D721Med (cell line): ENCODE data around the gene LHX6.

ENCODE experiments used
- DNase-seq: peaks from one replicate; pipeline ENCODE4 v3.0.0; 2011; ENCODE audit warnings: low spot score; ENCODE audit not compliant: insufficient read length
- FAIRE-seq: peaks from 2 replicates; lab custom pipeline; 2011; peaks lifted over from hg19 to GRCh38; lab: Jason Lieb, UNC
- TF ChIP-seq, protein P1 (sequence below): IDR thresholded peaks from 2 replicates; pipeline ENCODE4 v1.5.1; 2012; ENCODE audit warnings: mild to moderate bottlenecking, control low read depth; ENCODE audit not compliant: insufficient read depth; ENCODE audit errors: missing control alignments

LHX6 gene

DNA sequence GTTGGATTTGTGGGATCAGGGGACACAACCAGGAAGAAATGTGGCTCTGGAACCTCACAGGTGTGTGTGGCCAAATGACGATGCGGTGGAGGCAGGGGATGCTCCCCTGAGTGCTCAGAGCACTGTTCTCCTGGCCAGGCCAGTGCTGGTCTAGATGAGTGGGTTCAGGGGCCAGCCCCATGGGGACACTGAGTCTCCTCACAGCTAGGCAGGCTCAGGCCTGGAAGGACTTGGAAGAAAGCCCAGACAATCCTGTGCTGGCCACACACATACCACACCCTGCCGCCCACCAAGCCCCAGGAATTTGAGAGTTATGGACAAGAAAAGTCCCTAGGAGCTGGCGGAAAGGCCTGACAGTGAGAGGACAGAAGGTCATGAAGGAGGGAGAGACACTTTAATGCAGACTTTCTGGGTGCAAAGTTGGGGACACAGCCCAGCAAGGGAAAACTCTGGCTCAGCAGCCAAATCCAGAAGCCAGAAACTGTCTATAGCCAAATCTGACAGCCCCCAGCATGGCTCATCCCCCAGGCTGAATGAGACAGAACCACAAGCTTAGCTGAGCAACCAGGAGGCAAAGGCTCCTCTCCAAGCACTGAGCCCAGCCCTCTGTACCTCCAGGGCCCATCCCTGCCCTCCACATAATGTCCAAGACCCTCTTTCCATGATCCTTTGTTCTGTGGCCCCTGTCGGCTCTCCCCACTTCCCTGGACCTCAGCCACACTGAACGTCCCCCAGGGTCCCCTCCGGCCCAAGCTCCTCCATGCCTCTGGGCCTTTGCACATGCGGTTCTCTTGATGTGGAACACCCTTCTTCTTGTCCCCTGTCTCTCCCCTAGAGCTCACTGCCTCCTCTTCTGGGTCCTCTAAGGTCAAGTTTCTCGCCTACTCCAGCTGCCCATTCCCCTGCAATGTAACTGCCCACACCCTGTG is 22.4 kb downstream of the LHX6 start:
- DNase-seq (no peak), FAIRE-seq (no peak)
- TF ChIP-seq, protein P1, sequence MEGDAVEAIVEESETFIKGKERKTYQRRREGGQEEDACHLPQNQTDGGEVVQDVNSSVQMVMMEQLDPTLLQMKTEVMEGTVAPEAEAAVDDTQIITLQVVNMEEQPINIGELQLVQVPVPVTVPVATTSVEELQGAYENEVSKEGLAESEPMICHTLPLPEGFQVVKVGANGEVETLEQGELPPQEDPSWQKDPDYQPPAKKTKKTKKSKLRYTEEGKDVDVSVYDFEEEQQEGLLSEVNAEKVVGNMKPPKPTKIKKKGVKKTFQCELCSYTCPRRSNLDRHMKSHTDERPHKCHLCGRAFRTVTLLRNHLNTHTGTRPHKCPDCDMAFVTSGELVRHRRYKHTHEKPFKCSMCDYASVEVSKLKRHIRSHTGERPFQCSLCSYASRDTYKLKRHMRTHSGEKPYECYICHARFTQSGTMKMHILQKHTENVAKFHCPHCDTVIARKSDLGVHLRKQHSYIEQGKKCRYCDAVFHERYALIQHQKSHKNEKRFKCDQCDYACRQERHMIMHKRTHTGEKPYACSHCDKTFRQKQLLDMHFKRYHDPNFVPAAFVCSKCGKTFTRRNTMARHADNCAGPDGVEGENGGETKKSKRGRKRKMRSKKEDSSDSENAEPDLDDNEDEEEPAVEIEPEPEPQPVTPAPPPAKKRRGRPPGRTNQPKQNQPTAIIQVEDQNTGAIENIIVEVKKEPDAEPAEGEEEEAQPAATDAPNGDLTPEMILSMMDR, result no peak

DNA sequence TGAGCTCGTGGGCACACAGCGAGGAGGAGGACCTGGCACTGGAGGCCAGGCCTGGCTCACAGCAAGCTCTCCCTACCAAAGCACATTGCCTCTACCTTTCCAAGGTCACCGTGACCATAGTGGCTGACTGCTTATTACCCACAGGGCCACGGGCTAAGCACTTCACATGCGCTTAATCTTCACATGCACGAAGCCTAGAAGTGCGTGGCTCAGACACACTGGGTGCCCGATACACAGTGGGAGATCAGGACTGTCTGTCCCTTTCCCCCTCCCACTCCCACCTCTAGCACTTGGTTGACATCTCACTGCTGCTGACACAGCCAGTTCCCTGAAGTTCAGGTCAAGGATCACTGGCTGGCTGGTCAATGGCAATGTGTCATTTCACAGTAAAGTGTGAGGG is 23.6 kb downstream of the LHX6 start:
- DNase-seq (no peak), FAIRE-seq (no peak)
- TF ChIP-seq, protein P1, result no peak

DNA sequence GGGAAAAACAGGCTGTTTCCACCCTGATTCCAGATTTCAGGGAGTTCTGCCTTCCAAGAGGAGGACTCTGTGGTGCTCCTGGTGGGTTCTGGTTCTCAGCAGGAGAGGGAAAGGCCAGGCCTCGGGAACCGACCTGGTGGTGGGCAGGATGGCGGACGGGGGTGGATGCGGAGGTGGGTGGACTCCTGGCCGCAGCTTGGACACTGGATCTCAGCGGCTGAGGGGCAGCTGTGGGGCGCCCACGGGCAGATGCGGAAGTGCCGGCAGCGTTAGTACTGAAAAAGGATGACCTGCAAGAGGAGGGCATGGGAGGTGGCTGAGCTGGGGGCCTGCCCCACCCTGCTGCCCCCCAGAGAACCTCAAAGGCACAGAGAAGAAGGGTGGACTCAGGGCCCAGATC is 24.3 kb downstream of the LHX6 start:
- TF ChIP-seq, protein P1, result no peak
- no peak for DNase-seq
- FAIRE-seq, result no peak

DNA sequence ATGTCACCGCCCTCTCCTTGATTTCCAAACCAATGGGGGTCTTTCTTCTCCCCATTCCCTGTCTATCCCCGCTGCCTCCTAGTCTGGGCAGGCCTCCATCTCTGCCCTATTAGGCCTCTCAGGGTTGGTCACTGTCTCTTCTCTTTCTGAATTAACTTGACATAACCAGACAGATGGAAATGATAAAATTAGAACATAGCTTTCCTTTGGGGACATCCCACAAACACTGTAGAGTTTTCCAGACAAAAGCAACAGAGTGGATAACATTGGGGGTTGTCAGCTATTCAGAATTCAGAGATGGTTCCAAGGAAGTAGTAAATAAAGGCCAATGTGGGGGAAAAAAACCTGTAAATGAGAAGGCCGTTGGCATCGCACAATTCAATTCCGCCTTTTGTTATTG is 24.7 kb downstream of the LHX6 start:
- DNase-seq, result no peak
- no peak for FAIRE-seq
- TF ChIP-seq, protein P1, result no peak

DNA sequence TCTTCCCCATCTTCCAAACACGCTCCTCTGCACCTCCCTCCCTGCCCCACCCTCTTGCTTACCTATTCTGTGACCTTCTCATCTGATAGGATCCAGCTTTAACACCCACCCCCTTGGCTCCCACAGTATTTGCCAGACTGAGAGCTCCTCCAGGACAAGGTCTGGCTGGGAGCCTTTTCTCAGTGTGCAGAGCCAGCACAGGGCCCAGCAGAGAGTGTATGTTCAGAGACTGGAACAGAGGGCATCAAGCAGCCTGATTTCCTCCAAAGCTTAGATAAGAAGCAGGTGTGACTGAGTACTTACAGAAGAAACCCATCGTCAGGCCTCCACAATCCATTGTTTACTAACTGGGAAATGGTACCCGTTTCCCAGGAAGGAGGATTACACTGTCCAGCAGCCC is 26.6 kb downstream of the LHX6 start:
- TF ChIP-seq, protein P1, result no peak
- FAIRE-seq (no peak), DNase-seq (no peak)

DNA sequence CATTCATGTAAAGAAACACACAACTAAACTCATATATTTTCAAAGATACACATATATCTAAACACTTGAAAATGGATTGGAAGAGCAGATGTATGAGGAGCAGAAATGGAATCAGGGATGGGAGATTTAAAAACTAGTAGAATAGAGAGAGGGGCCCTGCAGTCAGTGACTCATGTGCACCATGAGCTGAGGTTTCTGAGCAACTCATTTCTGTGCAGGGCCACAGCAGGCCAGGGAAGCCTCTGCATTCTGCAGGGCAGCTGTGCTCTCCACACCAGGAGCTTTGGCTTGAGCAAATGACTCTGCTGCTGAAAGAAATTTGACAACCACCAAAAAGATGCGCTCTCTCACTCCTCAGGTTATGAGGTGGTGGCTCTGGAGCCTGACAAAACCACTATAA is 27.1 kb downstream of the LHX6 start:
- TF ChIP-seq, protein P1, result no peak
- DNase-seq, result no peak
- no peak for FAIRE-seq
